Activated CD4-positive, alpha-beta memory T cell treated with anti-CD3 and anti-CD28 coated beads for 36 hours (primary cell): ENCODE measurements around the gene DENND1A. TPM values are rescaled to one million over a fixed set of nuclear protein-coding genes. Genes with fewer than 3 reads are reported as not detected.

Experiments used
- CTCF ChIA-PET: fragments of 350-600 bp; sonication (Branson Sonifier 250); formaldehyde crosslinking; loops from one replicate; lab custom pipeline; 2021; ENCODE audit warnings: antibody characterized with exemption, inconsistent platforms; lab: Charles Lee
- POLR2A ChIA-PET: fragments of 350-600 bp; sonication (Branson Sonifier 250); formaldehyde crosslinking; loops from one replicate; lab custom pipeline; 2021; ENCODE audit warnings: antibody characterized with exemption; lab: Charles Lee
- DNase-seq: peaks from one replicate; pipeline ENCODE4 v3.0.0-alpha.2; 2020
- H3K27ac Mint-ChIP-seq: one replicate; pipeline ENCODE4 v1.8.0; 2021; ENCODE audit warnings: mixed read lengths
- H3K27me3 Mint-ChIP-seq: one replicate; pipeline ENCODE4 v1.8.0; 2021; ENCODE audit warnings: mixed read lengths
- H3K36me3 Mint-ChIP-seq: one replicate; pipeline ENCODE4 v1.8.0; 2021; ENCODE audit warnings: mixed read lengths
- H3K4me1 Mint-ChIP-seq: one replicate; pipeline ENCODE4 v1.8.0; 2021; ENCODE audit warnings: low read depth, mixed read lengths
- H3K4me3 Mint-ChIP-seq: one replicate; pipeline ENCODE4 v1.8.0; 2021; ENCODE audit warnings: mild to moderate bottlenecking, mixed read lengths
- H3K9me3 Mint-ChIP-seq: one replicate; pipeline ENCODE4 v1.8.0; 2021; ENCODE audit warnings: mixed read lengths
- intact Hi-C: fragments of 100-400 bp; cut with micrococcal nuclease; formaldehyde crosslinking; loops from one replicate; pipeline ENCODE4 v1.15.1; 2023
- total RNA-seq, 2 experiments: library from RNA; stranded (reverse); gene quantifications; one replicate each; pipeline ENCODE4 v1.2.3, GENCODE V29; 2021

The DENND1A gene
- total RNA-seq, 2 experiments from 2014 or later = 17.3 to 18.0 TPM

DNA sequence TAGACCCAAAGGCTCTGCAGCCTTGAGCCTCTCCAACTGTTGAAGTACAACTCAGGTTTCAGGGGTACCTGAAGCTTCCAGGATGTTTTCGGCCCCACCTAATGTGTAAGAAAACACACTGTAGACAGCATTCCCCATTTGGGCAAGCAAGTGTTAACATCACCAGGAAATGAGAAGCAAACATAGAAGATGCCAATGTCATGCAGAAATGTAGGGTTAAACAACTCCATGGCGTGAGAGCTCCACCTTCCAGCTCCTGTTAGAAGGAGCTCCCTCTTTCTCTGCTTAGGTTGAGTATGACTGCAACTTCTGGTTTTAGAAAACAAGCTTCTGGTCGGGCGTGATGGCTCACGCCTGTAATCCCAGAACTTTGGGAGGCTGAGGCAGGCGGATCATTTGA, 31.0 kb upstream of the DENND1A start:
- intact Hi-C loops = no loop called here
- Mint-ChIP-seq H3K36me3 (no peaks in the 10 kb centered on the region), H3K4me3 (no peak overlapping the region), H3K9me3 (no peaks in the 10 kb centered on the region), H3K27me3 (peaks cover 29% of the 10 kb centered on the region), H3K4me1 (no peaks in the 10 kb centered on the region), H3K27ac (no peak overlapping the region)
- no peak for DNase-seq
- ChIA-PET CTCF (interaction anchor here (0.8 to 1.1 kb wide), 2 partner anchors 20 to 80 kb away, joined by 3 read pairs; no protein-coding TSS in a partner anchor), POLR2A (no interaction called here)

DNA sequence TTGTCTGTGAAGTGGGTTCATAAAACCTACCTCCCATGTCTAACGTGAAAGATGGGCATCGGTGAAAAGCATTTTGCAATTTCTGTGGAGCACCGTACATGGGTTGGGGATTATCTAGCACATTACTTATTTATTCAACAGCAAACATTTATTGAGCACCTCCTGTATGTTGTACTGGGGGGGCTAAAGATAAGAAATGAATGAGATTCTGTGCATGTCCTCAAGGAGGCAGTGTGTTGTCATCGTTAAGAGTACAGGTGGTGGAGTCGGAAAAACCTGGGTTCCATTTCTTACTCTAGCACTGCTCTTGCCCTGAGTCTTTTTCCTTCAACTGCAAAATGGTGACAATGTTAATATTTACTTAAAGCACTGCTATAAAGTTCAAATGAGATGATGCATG, 30.4 kb upstream of the DENND1A start:
- intact Hi-C loops = no loop called here

DNA sequence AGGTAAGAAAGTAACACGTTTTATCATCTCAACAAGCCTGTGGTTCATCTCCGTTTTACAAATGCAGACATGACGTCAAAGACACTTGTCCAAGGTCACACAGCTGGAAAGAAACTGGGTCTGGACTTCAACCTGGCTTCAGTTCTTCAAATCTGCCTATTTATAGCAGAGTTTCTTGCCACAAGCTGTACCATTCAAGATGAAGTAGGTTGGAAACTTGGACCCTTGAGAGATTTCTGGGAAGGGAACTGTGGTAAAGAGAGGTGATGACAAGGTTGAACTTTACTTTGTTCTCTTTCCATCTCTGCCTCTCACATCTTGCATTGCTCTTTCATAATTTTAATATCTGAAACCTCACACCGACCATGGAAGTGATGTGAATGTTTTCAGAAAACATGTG, 29.9 kb upstream of the DENND1A start:
- Mint-ChIP-seq H3K4me3 (no peak overlapping the region), H3K27me3 (peaks cover 21% of the 10 kb centered on the region), H3K36me3 (no peaks in the 10 kb centered on the region), H3K27ac (no peak overlapping the region), H3K4me1 (no peaks in the 10 kb centered on the region), H3K9me3 (no peaks in the 10 kb centered on the region)
- CTCF ChIA-PET = no interaction called here
- DNase-seq = no peak
- POLR2A ChIA-PET = no interaction called here
- intact Hi-C loops = no loop called here

More for the DNA sequence above, 30.4 kb upstream of the DENND1A start:
- H3K9me3 Mint-ChIP-seq = no peaks in the 10 kb centered on the region
- no peak overlapping the region for H3K4me3 Mint-ChIP-seq
- H3K27me3 Mint-ChIP-seq = peaks cover 26% of the 10 kb centered on the region
- ChIA-PET CTCF (interaction anchor here (0.8 to 1.1 kb wide), 2 partner anchors 20 to 80 kb away, joined by 3 read pairs; no protein-coding TSS in a partner anchor), POLR2A (no interaction called here)
- H3K36me3 Mint-ChIP-seq = no peaks in the 10 kb centered on the region
- no peak for DNase-seq
- H3K27ac Mint-ChIP-seq = no peak overlapping the region
- H3K4me1 Mint-ChIP-seq = no peaks in the 10 kb centered on the region

DNA sequence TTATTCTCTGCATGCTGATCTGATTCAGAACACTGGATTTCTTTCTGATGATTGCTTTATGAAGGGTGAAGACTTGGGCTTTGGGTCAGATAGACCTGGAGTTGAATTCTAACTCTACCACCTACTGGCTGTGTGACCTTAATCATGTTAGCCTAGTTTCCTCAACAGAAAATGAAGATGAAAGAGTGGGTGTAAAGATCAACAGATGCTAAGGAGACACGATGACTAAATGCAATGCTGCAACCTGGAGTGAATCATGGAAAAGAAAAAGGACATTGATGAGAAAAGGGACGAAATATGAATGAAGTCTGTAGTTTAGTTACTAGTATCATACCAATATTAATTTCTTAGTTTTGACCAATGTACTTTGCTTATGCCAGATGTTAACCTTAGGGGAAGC, 27.8 kb upstream of the DENND1A start:
- no peak for DNase-seq
- no peaks in the 10 kb centered on the region for H3K9me3 Mint-ChIP-seq
- H3K4me1 Mint-ChIP-seq = peaks cover 4% of the 10 kb centered on the region
- no peaks in the 10 kb centered on the region for H3K36me3 Mint-ChIP-seq
- H3K4me3 Mint-ChIP-seq = no peak overlapping the region
- ChIA-PET CTCF (no interaction called here), POLR2A (no interaction called here)
- intact Hi-C loops = loop anchor here (2.0 kb wide), 1 partner anchor 83 kb away; no protein-coding TSS in a partner anchor
- H3K27me3 Mint-ChIP-seq = peaks cover 15% of the 10 kb centered on the region
- no peak overlapping the region for H3K27ac Mint-ChIP-seq

DNA sequence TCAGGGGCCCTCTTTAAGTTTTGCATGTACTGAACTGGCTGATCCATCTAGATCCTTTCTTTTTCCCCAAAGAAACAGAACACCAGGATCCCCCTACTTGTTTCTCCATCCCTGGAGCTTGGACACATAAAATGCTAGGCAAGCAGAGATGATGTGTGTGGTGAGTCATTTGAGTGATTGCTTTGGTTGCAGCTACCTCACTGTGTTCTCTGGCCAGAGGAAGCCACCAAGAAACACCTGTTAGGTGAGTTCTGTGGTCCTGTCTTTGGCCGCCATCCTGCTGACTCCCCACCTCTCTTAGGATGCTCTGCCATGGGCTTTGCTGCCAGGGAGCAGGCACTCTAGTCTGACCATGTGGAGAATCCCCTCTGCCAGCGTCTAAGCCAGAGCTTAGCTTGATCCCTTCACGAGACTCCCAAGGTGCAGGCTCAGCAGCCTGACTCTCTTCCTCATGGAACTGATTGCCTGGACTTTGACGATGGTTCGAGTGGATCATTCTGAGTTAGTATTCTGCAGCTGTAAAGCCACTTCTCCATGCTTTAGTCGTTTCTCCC, 27.3 kb upstream of the DENND1A start:
- ChIA-PET CTCF (no interaction called here), POLR2A (no interaction called here)
- H3K36me3 Mint-ChIP-seq = no peaks in the 10 kb centered on the region
- DNase-seq = no peak
- H3K27ac Mint-ChIP-seq = no peak overlapping the region
- intact Hi-C loops = loop anchor here (2.0 kb wide), 1 partner anchor 84 kb away; no protein-coding TSS in a partner anchor
- peaks cover 4% of the 10 kb centered on the region for H3K4me1 Mint-ChIP-seq
- H3K4me3 Mint-ChIP-seq = no peak overlapping the region
- H3K9me3 Mint-ChIP-seq = no peaks in the 10 kb centered on the region
- H3K27me3 Mint-ChIP-seq = peaks cover 16% of the 10 kb centered on the region

DNA sequence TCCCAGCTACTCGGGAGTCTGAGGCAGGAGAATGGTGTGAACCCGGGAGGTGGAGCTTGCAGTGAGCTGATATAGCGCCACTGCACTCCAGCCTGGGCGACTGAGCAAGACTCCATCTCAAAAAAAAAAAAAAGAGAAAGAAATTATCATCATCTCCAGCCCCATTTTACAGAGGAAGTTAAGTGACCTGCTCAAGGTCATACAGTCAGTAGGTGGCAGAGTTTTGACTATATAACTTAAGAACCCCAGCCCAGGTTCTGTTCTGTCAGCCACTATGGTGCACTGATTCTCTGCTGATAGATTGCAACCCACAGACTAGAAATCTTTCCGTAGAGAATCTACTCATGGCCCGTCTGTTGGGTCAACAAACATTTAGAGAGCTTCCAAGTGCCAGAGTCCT, 25.7 kb upstream of the DENND1A start:
- Mint-ChIP-seq H3K27ac (no peak overlapping the region), H3K9me3 (no peaks in the 10 kb centered on the region), H3K36me3 (no peaks in the 10 kb centered on the region), H3K27me3 (peaks cover 15% of the 10 kb centered on the region), H3K4me3 (no peak overlapping the region), H3K4me1 (peaks cover 4% of the 10 kb centered on the region)
- ChIA-PET POLR2A (no interaction called here), CTCF (interaction anchor here (0.6 to 0.9 kb wide), 2 partner anchors 258 to 547 kb away, joined by 3 to 4 read pairs; no protein-coding TSS in a partner anchor)
- no peak for DNase-seq
- intact Hi-C loops = loop anchor here (2.0 kb wide), 1 partner anchor 85 kb away; no protein-coding TSS in a partner anchor

DNA sequence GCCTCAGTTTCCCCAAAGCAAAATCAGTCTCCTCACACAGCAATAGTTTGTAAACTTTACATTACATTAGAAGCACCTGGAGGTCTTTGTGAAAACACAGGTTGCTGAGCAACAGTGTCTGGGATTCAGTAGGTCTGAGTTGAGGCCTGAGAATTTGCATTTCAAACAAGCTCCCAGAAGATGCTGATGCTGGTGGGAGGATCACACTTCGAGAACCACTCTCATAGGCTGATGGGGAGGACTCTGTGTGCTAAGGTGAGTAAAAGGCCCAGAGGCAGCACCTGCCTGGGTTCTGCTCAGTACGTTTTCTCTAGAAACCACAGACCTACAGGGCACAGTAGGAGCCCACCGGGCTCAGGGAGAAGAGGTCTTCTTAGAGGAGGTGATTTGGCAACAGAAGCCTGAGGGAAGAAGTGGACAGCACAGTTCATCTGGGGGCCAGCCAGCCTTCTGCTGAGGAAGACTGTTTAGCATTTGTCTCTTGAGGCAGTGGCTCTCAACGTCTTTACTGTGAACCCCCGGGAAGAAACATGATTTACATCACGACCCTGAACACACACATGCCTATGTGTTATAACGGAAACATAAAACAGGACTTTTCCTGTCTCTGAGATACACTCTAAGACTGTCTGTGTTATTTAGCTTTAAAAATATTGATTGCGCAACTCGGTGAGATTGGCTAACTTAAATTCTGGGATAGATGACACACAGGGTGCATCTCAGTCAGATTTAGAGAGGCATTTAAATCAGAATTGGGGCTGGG, 24.8 kb upstream of the DENND1A start:
- H3K9me3 Mint-ChIP-seq = no peaks in the 10 kb centered on the region
- CTCF ChIA-PET = interaction anchor here (0.6 to 1.6 kb wide), 2 partner anchors 87 to 257 kb away, joined by 3 to 6 read pairs; no protein-coding TSS in a partner anchor
- no peak overlapping the region for H3K27ac Mint-ChIP-seq
- intact Hi-C loops = no loop called here
- H3K27me3 Mint-ChIP-seq = peaks cover 15% of the 10 kb centered on the region
- H3K4me1 Mint-ChIP-seq = peaks cover 4% of the 10 kb centered on the region
- POLR2A ChIA-PET = no interaction called here
- no peak overlapping the region for H3K4me3 Mint-ChIP-seq
- DNase-seq = no peak
- H3K36me3 Mint-ChIP-seq = no peaks in the 10 kb centered on the region

DNA sequence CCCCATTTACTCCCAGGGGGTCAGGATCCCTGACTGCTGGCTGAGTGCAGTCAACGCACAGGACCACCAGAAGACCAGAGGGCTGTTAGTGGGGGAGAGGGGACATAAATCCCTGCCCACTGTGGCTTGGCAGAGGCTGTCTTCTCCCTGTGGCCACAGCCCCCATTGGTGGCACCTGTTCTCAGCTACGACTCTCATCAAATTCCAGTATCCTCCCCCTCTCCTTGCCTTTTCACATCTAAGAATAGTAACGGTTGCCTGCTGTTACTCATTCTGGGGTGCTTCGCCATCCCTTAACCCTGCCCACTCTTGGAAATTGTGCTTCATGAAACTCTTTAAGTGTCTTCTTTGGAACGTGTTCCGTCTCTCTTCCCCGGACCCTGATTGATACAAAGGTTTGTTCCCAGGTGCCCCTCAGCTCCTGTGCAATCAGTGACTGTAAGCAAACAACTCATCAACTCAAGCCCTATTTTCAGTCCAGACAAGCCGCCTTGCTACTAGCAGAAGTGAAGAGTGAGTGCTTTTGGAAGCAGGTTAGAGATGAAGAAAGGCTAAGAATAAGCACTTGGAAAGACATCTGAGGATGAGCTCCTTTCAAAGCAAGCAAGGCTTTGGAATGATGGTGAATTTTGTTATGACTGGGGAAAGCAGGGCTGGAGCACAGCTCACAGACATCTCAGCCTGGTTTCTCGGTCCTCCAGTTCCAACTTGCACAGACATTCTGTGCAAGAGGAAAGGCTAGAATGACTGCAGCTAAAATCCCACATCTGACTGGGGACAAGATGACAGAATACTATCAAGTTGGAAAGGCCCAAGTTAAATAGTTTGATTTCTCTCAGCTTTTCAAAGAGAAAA, 22.9 kb upstream of the DENND1A start:
- ChIA-PET POLR2A (no interaction called here), CTCF (interaction anchor here (1.6 kb wide), 1 partner anchor 88 kb away, joined by 6 read pairs; no protein-coding TSS in a partner anchor)
- Mint-ChIP-seq H3K27ac (no peak overlapping the region), H3K9me3 (no peaks in the 10 kb centered on the region), H3K4me1 (peaks cover 4% of the 10 kb centered on the region), H3K36me3 (no peaks in the 10 kb centered on the region), H3K4me3 (no peak overlapping the region), H3K27me3 (peaks cover 4% of the 10 kb centered on the region)
- DNase-seq = no peak
- intact Hi-C loops = no loop called here

DNA sequence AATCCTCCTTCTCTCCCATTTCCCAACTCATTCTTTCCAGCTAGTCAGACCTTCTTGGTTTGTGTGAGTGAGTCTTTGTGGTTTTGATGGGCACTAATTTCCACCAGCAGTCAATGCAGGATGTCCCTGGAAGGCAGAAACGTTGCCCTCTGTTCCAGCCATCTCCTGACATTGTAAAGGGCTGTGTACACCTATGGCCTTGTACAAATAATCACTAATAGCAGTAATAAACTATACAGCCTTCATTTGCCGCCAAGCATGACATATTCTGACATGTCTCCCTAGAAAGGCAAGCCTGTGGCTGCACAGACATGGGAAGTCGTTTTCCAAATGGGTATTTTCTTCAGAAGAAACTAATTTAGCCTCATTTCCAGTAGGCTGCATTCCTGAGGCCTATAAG, 18.4 kb upstream of the DENND1A start:
- Mint-ChIP-seq H3K27ac (no peak overlapping the region), H3K9me3 (no peaks in the 10 kb centered on the region), H3K4me1 (no peaks in the 10 kb centered on the region), H3K36me3 (no peaks in the 10 kb centered on the region), H3K4me3 (no peak overlapping the region), H3K27me3 (peaks cover 2% of the 10 kb centered on the region)
- POLR2A ChIA-PET = no interaction called here
- intact Hi-C loops = no loop called here
- no peak for DNase-seq
- CTCF ChIA-PET = no interaction called here

DNA sequence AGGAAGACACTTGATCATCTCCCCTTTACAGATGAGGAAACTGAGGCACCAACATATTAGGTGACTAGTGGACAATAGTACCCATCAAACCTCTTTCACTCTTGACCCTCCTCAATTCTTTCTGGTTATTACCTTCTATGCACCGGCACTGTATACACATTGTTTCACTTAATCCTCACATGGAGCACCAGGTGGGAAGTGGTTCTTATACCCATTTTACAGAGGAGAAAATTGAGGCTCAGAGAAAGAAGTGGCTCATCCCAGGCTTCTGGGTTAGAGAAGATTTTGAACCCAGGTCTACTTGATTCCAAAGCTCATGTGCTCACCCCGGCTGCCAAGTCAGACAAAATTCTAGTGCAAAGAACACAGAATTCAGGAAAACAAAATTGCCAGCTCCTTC, 17.4 kb upstream of the DENND1A start:
- Mint-ChIP-seq H3K4me1 (no peaks in the 10 kb centered on the region), H3K36me3 (no peaks in the 10 kb centered on the region), H3K27me3 (peaks cover 1% of the 10 kb centered on the region), H3K4me3 (no peak overlapping the region), H3K9me3 (no peaks in the 10 kb centered on the region), H3K27ac (no peak overlapping the region)
- DNase-seq = no peak
- CTCF ChIA-PET = interaction anchor here (0.9 kb wide), 1 partner anchor 223 kb away, joined by 7 read pairs; no protein-coding TSS in a partner anchor
- POLR2A ChIA-PET = no interaction called here
- intact Hi-C loops = no loop called here

DNA sequence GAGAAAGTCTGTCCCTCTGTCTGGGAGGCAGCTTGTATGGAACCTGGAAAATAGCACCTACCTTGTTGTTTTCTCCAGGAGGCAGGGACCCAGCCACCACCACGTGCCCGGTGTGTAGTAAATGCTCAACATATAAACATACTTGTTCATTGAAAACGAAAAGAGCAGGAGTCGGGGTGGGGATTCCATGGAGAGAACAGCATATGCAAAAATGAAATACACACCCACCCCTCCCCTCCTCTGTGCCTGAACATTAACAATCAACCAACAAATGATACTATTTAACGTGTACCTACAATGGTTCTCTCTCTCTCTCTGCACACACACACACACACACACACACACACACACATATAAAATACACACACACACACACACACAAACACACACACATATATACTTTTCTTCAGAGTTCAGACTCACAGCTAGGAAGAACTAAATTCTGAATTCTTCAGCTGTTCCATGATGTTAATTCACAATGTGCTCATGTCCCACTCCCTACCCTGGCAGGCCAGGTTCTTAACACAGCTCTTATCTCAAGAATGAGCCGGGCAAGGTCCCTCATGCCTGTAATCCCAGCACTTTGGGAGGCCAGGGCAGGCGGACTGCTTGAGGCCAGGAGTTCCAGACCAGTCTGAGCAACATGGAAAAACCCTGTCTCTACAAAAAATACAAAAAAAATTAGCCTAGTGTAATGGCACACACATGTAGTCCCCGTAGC, 16.3 kb upstream of the DENND1A start:
- CTCF ChIA-PET = interaction anchor here (0.6 kb wide), 1 partner anchor 77 kb away, joined by 4 read pairs; no protein-coding TSS in a partner anchor
- POLR2A ChIA-PET = interaction anchor here (0.7 to 1.1 kb wide), 2 partner anchors 9 to 448 kb away, joined by 3 to 4 read pairs; no protein-coding TSS in a partner anchor
- Mint-ChIP-seq H3K4me1 (no peaks in the 10 kb centered on the region), H3K27ac (no peak overlapping the region), H3K27me3 (no peaks in the 10 kb centered on the region), H3K4me3 (no peak overlapping the region), H3K9me3 (no peaks in the 10 kb centered on the region), H3K36me3 (no peaks in the 10 kb centered on the region)
- intact Hi-C loops = no loop called here
- no peak for DNase-seq
